ENCODE measurements around the gene SMARCA2. TPM values are rescaled to one million over a fixed set of nuclear protein-coding genes. Genes with fewer than 3 reads are reported as not detected.

The SMARCA2 gene
- total RNA-seq, 1 donor from 2014 or later: 160 TPM

DNA sequence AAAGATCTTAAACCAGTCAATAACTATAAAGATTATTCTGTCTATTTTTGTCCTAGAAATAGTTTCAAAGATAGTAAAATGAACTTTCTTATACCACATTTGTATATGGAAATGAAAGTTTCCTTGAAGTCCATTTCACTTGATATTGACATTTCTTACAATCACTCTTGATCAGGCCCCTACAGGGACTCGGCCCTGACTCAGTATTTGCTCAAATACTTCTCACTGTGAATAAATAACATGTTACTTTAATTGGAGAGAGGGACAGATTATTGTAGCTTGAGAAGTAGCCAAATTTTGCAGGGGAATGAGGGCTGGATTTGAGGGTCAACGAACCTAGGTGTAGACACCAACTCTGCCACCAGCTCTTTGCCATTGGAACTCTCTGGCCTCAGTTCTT, 25.6 kb upstream of the SMARCA2 start:
- H3K4me3 ChIP-seq: no peak overlapping the region
- no peak overlapping the region for H3K27ac ChIP-seq
- H3K27me3 ChIP-seq: no peaks in the 10 kb centered on the region
- intact Hi-C loops (cut with DNase I): no loop called here
- H3K4me1 ChIP-seq: no peaks in the 10 kb centered on the region
- TF ChIP-seq, protein P1, sequence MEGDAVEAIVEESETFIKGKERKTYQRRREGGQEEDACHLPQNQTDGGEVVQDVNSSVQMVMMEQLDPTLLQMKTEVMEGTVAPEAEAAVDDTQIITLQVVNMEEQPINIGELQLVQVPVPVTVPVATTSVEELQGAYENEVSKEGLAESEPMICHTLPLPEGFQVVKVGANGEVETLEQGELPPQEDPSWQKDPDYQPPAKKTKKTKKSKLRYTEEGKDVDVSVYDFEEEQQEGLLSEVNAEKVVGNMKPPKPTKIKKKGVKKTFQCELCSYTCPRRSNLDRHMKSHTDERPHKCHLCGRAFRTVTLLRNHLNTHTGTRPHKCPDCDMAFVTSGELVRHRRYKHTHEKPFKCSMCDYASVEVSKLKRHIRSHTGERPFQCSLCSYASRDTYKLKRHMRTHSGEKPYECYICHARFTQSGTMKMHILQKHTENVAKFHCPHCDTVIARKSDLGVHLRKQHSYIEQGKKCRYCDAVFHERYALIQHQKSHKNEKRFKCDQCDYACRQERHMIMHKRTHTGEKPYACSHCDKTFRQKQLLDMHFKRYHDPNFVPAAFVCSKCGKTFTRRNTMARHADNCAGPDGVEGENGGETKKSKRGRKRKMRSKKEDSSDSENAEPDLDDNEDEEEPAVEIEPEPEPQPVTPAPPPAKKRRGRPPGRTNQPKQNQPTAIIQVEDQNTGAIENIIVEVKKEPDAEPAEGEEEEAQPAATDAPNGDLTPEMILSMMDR (IDR thresholded peaks at IDR 0.05): no peak
- H3K36me3 ChIP-seq: no peaks in the 10 kb centered on the region
- DNase-seq (ENCODE audit: low spot score in 2 of 2): no peak
- peaks cover 0 to 4% of the 10 kb centered on the region in 2 donors for H3K9me3 ChIP-seq

GRCh38 chr9:1994180-1994579, 21.0 kb upstream of the SMARCA2 start:
- Histone ChIP-seq H3K4me1 (no peaks in the 10 kb centered on the region), H3K27ac (no peak overlapping the region), H3K27me3 (no peaks in the 10 kb centered on the region), H3K4me3 (no peak overlapping the region), H3K9me3 (no peaks in the 10 kb centered on the region), H3K36me3 (no peaks in the 10 kb centered on the region)
- no peak for DNase-seq (ENCODE audit: low spot score in 2 of 2)
- intact Hi-C loops (cut with DNase I): no loop called here
- TF ChIP-seq, protein P1 (IDR thresholded peaks at IDR 0.05): no peak

- TF ChIP-seq, protein P1 (IDR thresholded peaks at IDR 0.05): no peak
- intact Hi-C loops (cut with DNase I): no loop called here
- Histone ChIP-seq H3K4me3 (no peak overlapping the region), H3K36me3 (no peaks in the 10 kb centered on the region), H3K9me3 (no peaks in the 10 kb centered on the region), H3K27me3 (no peaks in the 10 kb centered on the region), H3K4me1 (no peaks in the 10 kb centered on the region), H3K27ac (no peak overlapping the region)
- no peak for DNase-seq (ENCODE audit: low spot score in 2 of 2)
Measured at GRCh38 chr9:1995084-1995483, 20.1 kb upstream of the SMARCA2 start.

DNA sequence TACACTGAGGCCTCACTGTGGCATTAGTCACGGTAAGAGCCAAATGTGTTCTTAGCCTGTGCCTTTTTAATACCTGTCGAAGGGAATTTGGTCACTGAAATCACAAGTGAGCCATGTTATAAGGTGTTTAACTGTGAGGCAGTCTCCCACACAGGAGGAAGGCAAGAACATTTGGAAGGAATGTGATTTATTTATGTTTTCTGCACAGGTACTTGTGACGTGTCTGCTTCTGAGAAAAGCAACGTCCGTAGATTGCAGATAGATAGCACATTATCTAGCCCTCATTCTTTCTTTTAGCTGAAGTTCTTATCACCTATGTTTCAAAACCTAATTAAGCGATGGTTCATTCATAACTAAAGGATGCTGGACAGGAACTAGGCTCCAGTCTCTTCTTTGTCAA, 19.0 kb upstream of the SMARCA2 start:
- TF ChIP-seq, protein P1 (IDR thresholded peaks at IDR 0.05): no peak
- Histone ChIP-seq H3K27me3 (no peaks in the 10 kb centered on the region), H3K27ac (no peak overlapping the region), H3K36me3 (no peaks in the 10 kb centered on the region), H3K4me1 (no peaks in the 10 kb centered on the region), H3K4me3 (no peak overlapping the region), H3K9me3 (no peaks in the 10 kb centered on the region)
- intact Hi-C loops (cut with DNase I): no loop called here
- DNase-seq (ENCODE audit: low spot score in 2 of 2): no peak

GRCh38 chr9:1997646-1998045, 17.5 kb upstream of the SMARCA2 start:
- no peak for DNase-seq (ENCODE audit: low spot score in 2 of 2)
- Histone ChIP-seq H3K27ac (no peak overlapping the region), H3K4me3 (no peak overlapping the region), H3K9me3 (no peaks in the 10 kb centered on the region), H3K36me3 (no peaks in the 10 kb centered on the region), H3K4me1 (no peaks in the 10 kb centered on the region), H3K27me3 (no peaks in the 10 kb centered on the region)
- TF ChIP-seq, protein P1 (IDR thresholded peaks at IDR 0.05): no peak
- intact Hi-C loops (cut with DNase I): no loop called here

- no peak for DNase-seq (ENCODE audit: low spot score in 2 of 2)
- no peaks in the 10 kb centered on the region for H3K27me3 ChIP-seq
- no peak overlapping the region for H3K4me3 ChIP-seq
- intact Hi-C loops (cut with DNase I): no loop called here
- TF ChIP-seq, protein P1 (IDR thresholded peaks at IDR 0.05): no peak
- H3K36me3 ChIP-seq: no peaks in the 10 kb centered on the region
- H3K27ac ChIP-seq: no peak overlapping the region
- no peaks in the 10 kb centered on the region for H3K4me1 ChIP-seq
- H3K9me3 ChIP-seq: no peaks in the 10 kb centered on the region
Measured at GRCh38 chr9:1998111-1998510, 17.0 kb upstream of the SMARCA2 start.

Data from ascending aorta (tissue), 2 donors.